CD14-positive monocyte (primary cell): ENCODE measurements around the gene NDST1. TPM values are rescaled to one million over a fixed set of nuclear protein-coding genes. Genes with fewer than 3 reads are reported as not detected.

Experiments
- DNase-seq, 3 donors: peaks; one replicate each; pipeline ENCODE4 v3.0.0-alpha.2; 2011 to 2022
- H2AFZ ChIP-seq: 2 replicates; pipeline ENCODE4 v1.6.0; 2012; ENCODE audit warnings: mild to moderate bottlenecking, low read depth, low read length, inconsistent platforms; ENCODE audit not compliant: insufficient read depth, poor library complexity, severe bottlenecking
- H3K27ac ChIP-seq, 2 donors: 1 replicate in 1 of 2; 2 replicates in 1 of 2; pipeline ENCODE4 v1.5.1; 2012 to 2013; ENCODE audit warnings: low read length in 2 of 2, control low read depth in 1 of 2, inconsistent platforms in 1 of 2, low read depth in 1 of 2, mild to moderate bottlenecking in 1 of 2
- H3K27me3 ChIP-seq, 2 donors: one replicate each; pipeline versions ENCODE4 v1.6.0 to v1.6.1; 2011 to 2013; ENCODE audit warnings: low read length in 2 of 2; ENCODE audit not compliant: control insufficient read depth in 2 of 2, insufficient read depth in 2 of 2
- H3K36me3 ChIP-seq, 2 donors: replicated peaks in 1 of 2; 1 replicate in 1 of 2; 2 replicates in 1 of 2; pipeline versions ENCODE4 v1.5.1 to v1.6.1; 2012 to 2013; ENCODE audit warnings: low read length in 2 of 2, control low read depth in 1 of 2, inconsistent platforms in 1 of 2, mild to moderate bottlenecking in 1 of 2; ENCODE audit not compliant: insufficient read depth in 2 of 2, control insufficient read depth in 1 of 2
- H3K4me1 ChIP-seq, 2 donors: 1 replicate in 1 of 2; 2 replicates in 1 of 2; pipeline versions ENCODE4 v1.5.1 to v1.6.1; 2012 to 2013; ENCODE audit warnings: low read length in 2 of 2, control low read depth in 1 of 2, inconsistent platforms in 1 of 2, mild to moderate bottlenecking in 1 of 2, moderate library complexity in 1 of 2; ENCODE audit not compliant: insufficient read depth in 2 of 2, control insufficient read depth in 1 of 2
- H3K4me2 ChIP-seq: replicated peaks from 2 replicates; pipeline ENCODE3; 2012; ENCODE audit warnings: low read length, moderate library complexity, mild to moderate bottlenecking; ENCODE audit not compliant: poor library complexity, severe bottlenecking; ENCODE audit errors: extremely low read depth
- H3K4me3 ChIP-seq, 3 experiments: fragments of 200-600 bp in 1 of 3; sonication (generic) in 1 of 3; replicated peaks in 1 of 3; 1 replicate in 2 of 3; 2 replicates in 1 of 3; pipeline ENCODE4 v1.5.1; 2011 to 2013; ENCODE audit warnings: low read length in 3 of 3, mild to moderate bottlenecking in 3 of 3, control low read depth in 2 of 3, low read depth in 2 of 3, inconsistent platforms in 1 of 3, moderate library complexity in 1 of 3
- H3K79me2 ChIP-seq: 2 replicates; pipeline ENCODE4 v1.6.0; 2012; ENCODE audit warnings: mild to moderate bottlenecking, control low read depth, inconsistent platforms, low read length, moderate library complexity; ENCODE audit not compliant: insufficient read depth
- H3K9ac ChIP-seq: 2 replicates; pipeline ENCODE4 v1.6.0; 2017; ENCODE audit warnings: low read length, mild to moderate bottlenecking; ENCODE audit not compliant: insufficient read depth, poor library complexity, severe bottlenecking
- H3K9me3 ChIP-seq, 2 donors: replicated peaks in 1 of 2; 1 replicate in 1 of 2; 2 replicates in 1 of 2; pipeline versions ENCODE4 v1.5.1 to v1.6.1; 2012 to 2013; ENCODE audit warnings: low read length in 2 of 2, control low read depth in 1 of 2; ENCODE audit not compliant: control insufficient read depth in 1 of 2, insufficient read depth in 1 of 2
- H4K20me1 ChIP-seq: 2 replicates; pipeline ENCODE4 v1.6.0; 2012; ENCODE audit warnings: mild to moderate bottlenecking, low read length, control low read depth, moderate library complexity; ENCODE audit not compliant: insufficient read depth
- H3K27ac Mint-ChIP-seq, 7 donors: one replicate each; pipeline ENCODE4 v1.8.0; 2020; ENCODE audit warnings: mild to moderate bottlenecking in 7 of 7, mixed read lengths in 7 of 7, moderate library complexity in 6 of 7, inconsistent platforms in 2 of 7
- H3K27me3 Mint-ChIP-seq, 3 donors: one replicate each; pipeline ENCODE4 v1.8.0; 2021 to 2022; ENCODE audit warnings: low read depth in 3 of 3, mild to moderate bottlenecking in 3 of 3, mixed read lengths in 3 of 3, moderate library complexity in 3 of 3, inconsistent platforms in 1 of 3
- H3K36me3 Mint-ChIP-seq, 2 donors: one replicate each; pipeline ENCODE4 v1.8.0; 2020; ENCODE audit warnings: mixed read lengths in 2 of 2, inconsistent platforms in 1 of 2, mild to moderate bottlenecking in 1 of 2
- H3K4me1 Mint-ChIP-seq: one replicate; pipeline ENCODE4 v1.8.0; 2020; ENCODE audit warnings: mild to moderate bottlenecking, mixed read lengths
- H3K4me3 Mint-ChIP-seq, 2 donors: one replicate each; pipeline ENCODE4 v1.8.0; 2020; ENCODE audit warnings: mild to moderate bottlenecking in 2 of 2, mixed read lengths in 2 of 2, moderate library complexity in 1 of 2
- H3K9me3 Mint-ChIP-seq, 7 donors: one replicate each; pipeline ENCODE4 v1.8.0; 2020 to 2022; ENCODE audit warnings: mixed read lengths in 7 of 7, mild to moderate bottlenecking in 6 of 7, moderate library complexity in 6 of 7, inconsistent platforms in 2 of 7
- WGBS: methylation state at CpG from one replicate; pipeline ENCODE4 v1.1.5; 2013; ENCODE audit warnings: missing lambda C conversion rate; ENCODE audit not compliant: insufficient coverage; 5-methylcytosine and 5-hydroxymethylcytosine counted together
- intact Hi-C, 2 donors: fragments of 100-400 bp; cut with micrococcal nuclease; formaldehyde crosslinking; loops; one replicate each; pipeline versions ENCODE4 v1.15.0 to v1.15.1; 2023
- polyA plus RNA-seq, 3 donors: library from polyadenylated mRNA; depleted of rRNA in 1 of 3; unstranded in 2 of 3; stranded (reverse) in 1 of 3; fragments of 300-500 nt in 2 of 3; fragments of >200 nt in 1 of 3; fragmentation: Illumina TruSeq in 2 of 3; gene quantifications; 1 replicate in 2 of 3; 2 replicates in 1 of 3; pipeline ENCODE4 v1.2.3, GENCODE V29; 2012 to 2021
- TF ChIP-seq, protein P1 (sequence below): fragments of 200-600 bp; IDR thresholded peaks from one replicate; pipeline ENCODE4 v1.8.0; 2022; ENCODE audit warnings: antibody characterized with exemption, mild to moderate bottlenecking

NDST1 gene
- polyA plus RNA-seq, 3 donors: 7.0 to 18.9 (median 7.5) TPM

DNA sequence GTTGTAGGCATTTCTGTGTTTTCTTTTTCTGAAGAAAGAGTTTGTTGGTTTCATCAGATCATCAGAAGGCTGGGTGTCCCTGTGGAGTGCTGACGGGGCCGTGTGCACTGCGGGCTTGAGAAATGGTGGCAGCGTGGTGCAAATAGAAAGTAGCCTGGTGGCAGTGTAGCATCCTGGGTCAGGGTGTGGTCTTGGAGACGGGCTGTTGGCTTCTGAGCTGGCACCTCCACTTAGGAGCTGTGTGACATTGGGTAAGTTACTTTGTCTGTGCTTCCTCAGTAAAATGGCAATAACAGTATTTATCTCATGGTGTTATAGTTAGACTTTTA is 10.0 kb upstream of the NDST1 start:
- no peak for DNase-seq
- H3K36me3 ChIP-seq: peaks cover 27 to 50% of the 10 kb centered on the region in 2 donors
- no peak overlapping the region for H3K9ac ChIP-seq
- H3K4me3 Mint-ChIP-seq: no peak overlapping the region
- 68% methylated on average over 5 of the region's 5 CpGs for WGBS
- H3K27ac Mint-ChIP-seq: peak overlapping the region in 4 of 7 donors; percentile 54 to 77 (median 74)
- H3K36me3 Mint-ChIP-seq: peaks cover 60 to 64% of the 10 kb centered on the region in 2 donors
- H3K27ac ChIP-seq: peak overlapping the region; percentile 27 to 36
- H4K20me1 ChIP-seq: peaks cover 85% of the 10 kb centered on the region
- TF ChIP-seq, protein P1, sequence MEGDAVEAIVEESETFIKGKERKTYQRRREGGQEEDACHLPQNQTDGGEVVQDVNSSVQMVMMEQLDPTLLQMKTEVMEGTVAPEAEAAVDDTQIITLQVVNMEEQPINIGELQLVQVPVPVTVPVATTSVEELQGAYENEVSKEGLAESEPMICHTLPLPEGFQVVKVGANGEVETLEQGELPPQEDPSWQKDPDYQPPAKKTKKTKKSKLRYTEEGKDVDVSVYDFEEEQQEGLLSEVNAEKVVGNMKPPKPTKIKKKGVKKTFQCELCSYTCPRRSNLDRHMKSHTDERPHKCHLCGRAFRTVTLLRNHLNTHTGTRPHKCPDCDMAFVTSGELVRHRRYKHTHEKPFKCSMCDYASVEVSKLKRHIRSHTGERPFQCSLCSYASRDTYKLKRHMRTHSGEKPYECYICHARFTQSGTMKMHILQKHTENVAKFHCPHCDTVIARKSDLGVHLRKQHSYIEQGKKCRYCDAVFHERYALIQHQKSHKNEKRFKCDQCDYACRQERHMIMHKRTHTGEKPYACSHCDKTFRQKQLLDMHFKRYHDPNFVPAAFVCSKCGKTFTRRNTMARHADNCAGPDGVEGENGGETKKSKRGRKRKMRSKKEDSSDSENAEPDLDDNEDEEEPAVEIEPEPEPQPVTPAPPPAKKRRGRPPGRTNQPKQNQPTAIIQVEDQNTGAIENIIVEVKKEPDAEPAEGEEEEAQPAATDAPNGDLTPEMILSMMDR: no peak
- intact Hi-C loops: no loop called here
- H3K79me2 ChIP-seq: peaks cover 93% of the 10 kb centered on the region
- H3K27me3 ChIP-seq: no peaks in the 10 kb centered on the region
- no peak overlapping the region for H3K4me2 ChIP-seq
- no peaks in the 10 kb centered on the region for H3K9me3 Mint-ChIP-seq
- no peaks in the 10 kb centered on the region for H3K9me3 ChIP-seq
- no peak overlapping the region for H2AFZ ChIP-seq
- peaks cover 69% of the 10 kb centered on the region for H3K4me1 Mint-ChIP-seq
- no peak overlapping the region for H3K4me3 ChIP-seq
- H3K27me3 Mint-ChIP-seq: no peaks in the 10 kb centered on the region
- peaks cover 14 to 16% of the 10 kb centered on the region in 2 donors for H3K4me1 ChIP-seq

DNA sequence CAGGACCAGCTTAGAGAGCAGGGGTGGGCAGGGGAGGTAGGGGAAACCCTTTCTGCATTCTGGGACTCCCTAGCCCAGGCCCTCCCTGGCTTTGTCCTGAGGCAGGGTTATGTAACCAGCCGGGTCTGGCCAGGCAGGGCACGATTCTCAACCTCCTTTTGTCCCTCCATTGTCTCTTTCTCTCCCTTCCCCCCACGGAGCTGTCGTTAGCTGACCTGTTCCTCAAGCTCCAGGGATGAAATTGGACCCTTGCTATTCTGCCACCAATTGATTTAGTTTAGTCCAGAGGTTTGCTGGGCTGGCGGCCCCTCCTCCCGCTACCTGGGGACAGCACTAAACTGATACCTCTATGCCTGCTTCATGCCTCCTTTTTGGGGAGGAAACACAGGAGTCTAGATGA is 9.4 kb upstream of the NDST1 start:
- H3K27me3 ChIP-seq: no peaks in the 10 kb centered on the region
- peaks cover 14 to 16% of the 10 kb centered on the region in 2 donors for H3K4me1 ChIP-seq
- H3K9me3 ChIP-seq: no peaks in the 10 kb centered on the region
- TF ChIP-seq, protein P1: no peak
- no peak for DNase-seq
- peaks cover 90% of the 10 kb centered on the region for H4K20me1 ChIP-seq
- H3K79me2 ChIP-seq: peaks cover 94% of the 10 kb centered on the region
- no peak overlapping the region for H3K4me3 Mint-ChIP-seq
- no peaks in the 10 kb centered on the region for H3K9me3 Mint-ChIP-seq
- H2AFZ ChIP-seq: no peak overlapping the region
- no peak overlapping the region for H3K4me2 ChIP-seq
- H3K9ac ChIP-seq: no peak overlapping the region
- no peak overlapping the region for H3K4me3 ChIP-seq
- WGBS: 73% methylated on average over 4 of the region's 6 CpGs
- peaks cover 57 to 59% of the 10 kb centered on the region in 2 donors for H3K36me3 Mint-ChIP-seq
- H3K27me3 Mint-ChIP-seq: no peaks in the 10 kb centered on the region
- H3K36me3 ChIP-seq: peaks cover 27 to 48% of the 10 kb centered on the region in 2 donors
- H3K27ac ChIP-seq: no peak overlapping the region
- intact Hi-C loops: no loop called here
- H3K4me1 Mint-ChIP-seq: peaks cover 68% of the 10 kb centered on the region
- H3K27ac Mint-ChIP-seq: peak overlapping the region in 5 of 7 donors; percentile 26 to 82 (median 40)
